NK-92 (cell line): Measurements from ENCODE around the gene DNM1L.

Source experiments
- DNase-seq: peaks from one replicate; lab custom pipeline; 2025; ENCODE audit not compliant: unreplicated experiment; lab: John Stamatoyannopoulos, UW

The DNM1L gene

DNA sequence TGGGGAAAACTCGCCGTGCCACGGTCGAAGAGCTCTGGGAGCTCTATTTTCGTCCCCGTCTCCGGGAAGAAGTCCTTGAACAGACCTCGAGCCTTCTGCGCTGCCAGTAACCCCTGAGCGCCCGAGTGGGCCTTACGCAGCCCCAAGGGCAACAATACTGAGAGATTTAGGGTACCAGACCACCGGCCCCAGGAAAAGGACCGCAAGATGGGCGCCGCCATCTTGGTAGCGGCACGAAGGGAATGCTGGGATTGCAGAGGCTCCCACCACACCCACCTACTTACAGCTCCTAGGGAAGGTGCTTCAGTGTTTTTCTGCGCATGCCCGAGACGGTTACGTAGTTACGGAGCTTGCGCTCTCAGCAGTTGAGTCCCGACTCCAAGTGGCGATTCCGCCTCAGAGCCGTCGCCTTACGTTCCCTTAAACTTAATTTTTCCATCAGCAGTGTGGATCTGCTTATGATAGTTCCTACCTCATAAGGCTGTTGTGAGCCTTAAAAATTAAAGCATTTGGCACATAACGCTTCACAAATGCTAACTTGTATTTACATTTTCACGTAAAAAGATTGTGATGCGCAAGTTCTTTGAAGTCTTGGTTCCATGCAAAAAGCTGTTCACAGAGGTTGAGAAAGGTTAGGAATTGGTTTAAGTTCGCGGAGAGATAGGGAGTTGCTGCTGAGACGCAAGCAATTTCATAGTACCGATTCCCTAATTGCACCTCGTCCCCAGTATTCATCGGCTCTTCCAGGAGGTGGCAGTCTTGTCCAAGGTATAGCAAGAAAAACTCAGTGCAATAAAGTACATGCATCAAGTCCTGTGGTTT, 76.8 kb downstream of the DNM1L start, which contains the start of gene YARS2:
Gene YARS2 (minus strand): TSS at position 244 of the 822 bp plus-strand sequence. CDS start 23 bp downstream, at position 221.
- DNase-seq: peak; percentile 17

GRCh38 chr12:32756476-32757066, 77.5 kb downstream of the DNM1L start:
- DNase-seq: no peak

DNA sequence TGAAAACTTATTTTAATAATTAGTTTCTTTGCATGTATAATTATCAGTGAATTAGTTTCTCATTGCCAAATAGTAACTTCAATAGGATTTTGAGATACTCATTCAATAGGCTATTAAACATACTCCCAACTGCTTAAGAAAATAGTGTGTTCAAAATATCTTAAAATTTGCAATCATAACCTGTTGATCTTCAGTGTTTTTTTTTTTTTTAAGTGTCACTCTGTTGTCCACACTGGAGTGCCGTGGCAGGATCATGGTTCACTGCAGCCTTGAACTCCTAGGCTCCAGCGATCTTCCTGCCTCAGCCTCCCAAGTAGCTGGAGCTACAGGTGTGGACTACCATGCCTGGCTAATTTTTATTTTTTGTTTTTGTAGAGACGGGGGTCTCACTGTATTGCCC, 78.1 kb downstream of the DNM1L start:
- DNase-seq: no peak

DNA sequence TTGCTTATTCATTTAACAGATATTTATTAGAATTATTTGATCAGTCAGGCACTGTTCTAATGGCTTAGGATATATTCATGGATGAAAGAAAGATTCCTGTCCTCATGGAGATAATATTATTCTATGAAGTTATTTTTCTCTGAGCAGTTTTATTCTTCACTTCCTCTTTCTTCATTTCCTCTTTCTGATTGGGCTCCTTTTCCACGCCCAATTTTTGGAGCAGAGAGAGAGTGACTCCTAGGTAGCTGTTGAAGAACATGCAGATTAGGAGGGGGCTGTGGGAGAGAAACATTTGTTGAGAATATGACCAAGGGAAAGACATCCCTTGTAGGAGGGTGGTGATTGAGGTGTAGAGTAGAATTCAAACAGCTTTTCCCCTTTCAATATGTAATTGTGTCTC, 82.6 kb downstream of the DNM1L start:
- DNase-seq: no peak

- no peak for DNase-seq
These were observed 86.8 kb downstream of the DNM1L start for GRCh38 chr12:32765906-32766305.

DNA sequence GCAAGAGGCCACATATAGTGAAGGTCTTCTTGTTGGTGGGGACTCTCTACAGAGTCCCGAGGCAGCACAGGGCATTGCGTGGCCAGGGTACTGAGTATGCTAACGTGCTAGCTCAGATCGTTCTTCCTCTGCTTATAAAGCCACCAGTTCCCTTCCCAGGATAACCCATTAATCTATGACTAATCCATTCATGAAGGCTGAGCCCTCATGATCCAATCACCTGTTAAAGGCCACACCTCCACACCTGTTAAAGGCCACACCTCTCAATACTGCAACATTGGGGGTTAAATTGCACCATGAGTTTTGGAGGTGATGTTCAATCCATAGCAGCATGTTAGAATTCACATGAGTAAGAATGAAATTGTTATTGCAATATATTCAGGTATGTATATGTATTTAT, 89.4 kb downstream of the DNM1L start:
- no peak for DNase-seq

DNA sequence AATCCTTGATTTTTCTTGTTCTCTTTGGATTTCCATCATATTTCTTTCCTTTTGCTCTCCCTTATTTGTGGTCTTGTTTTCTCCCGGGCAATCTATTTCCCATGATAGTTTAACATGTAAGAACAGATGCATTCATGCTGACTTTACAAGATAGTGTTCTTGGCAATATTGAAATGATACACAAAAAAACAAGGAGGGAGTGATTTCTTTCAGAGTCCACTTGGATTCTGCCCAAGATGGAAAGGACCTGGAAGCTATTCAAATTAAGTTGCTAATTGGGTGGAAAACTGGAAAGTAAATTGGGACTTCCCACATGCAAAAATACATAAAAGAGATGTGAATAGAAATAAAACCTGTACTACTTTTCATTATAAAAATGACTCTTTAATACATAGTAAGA, 91.0 kb downstream of the DNM1L start:
- DNase-seq: no peak

GRCh38 chr12:32773691-32774090, 94.6 kb downstream of the DNM1L start:
- DNase-seq: no peak

GRCh38 chr12:32776258-32776657, 97.2 kb downstream of the DNM1L start:
- no peak for DNase-seq

DNA sequence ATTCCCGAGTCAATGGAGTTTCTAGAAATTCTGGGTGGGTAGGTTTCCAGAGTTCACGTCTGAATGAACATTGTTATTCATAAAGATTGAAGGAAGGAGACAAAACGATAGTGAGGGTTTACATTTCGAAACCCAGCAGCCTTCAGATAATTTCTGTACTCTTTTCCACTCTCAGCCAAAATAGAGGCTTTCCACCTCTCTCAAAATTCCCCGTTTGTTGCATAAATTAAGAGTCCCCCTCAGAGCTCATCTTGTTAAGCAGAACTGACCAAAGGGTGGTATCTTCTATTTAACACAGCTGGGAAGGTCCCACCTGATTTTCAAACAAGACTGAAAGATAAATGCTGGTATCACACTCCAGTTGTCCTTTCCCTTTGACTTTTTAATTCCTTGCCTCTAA, 98.1 kb downstream of the DNM1L start:
- DNase-seq: no peak

GRCh38 chr12:32777691-32778175, 98.6 kb downstream of the DNM1L start:
- no peak for DNase-seq

DNA sequence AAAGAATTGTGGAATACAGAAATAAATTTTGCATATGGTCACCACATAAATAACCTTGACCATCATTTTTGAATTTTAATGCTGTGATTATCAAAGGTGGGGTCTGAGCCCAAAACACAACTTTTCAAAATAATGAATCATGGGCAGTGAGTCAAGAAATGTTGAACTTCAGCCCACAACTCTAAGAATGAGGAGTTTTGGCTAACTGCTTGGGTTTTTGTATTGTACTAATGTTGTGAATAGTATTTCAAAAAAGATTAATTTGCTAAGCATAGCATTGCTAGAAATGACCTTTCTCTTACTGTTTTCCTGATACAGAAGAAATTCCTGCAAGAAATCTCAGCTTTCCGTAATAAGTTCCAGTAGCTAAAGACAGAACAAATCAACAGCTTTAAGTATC, 101.0 kb downstream of the DNM1L start:
- no peak for DNase-seq

GRCh38 chr12:32783029-32783428, 103.9 kb downstream of the DNM1L start:
- DNase-seq: no peak

- DNase-seq: no peak
These were observed 106.5 kb downstream of the DNM1L start for GRCh38 chr12:32785557-32785956.

- no peak for DNase-seq
These were observed 109.3 kb downstream of the DNM1L start for GRCh38 chr12:32788405-32788804.

GRCh38 chr12:32789446-32789845, 110.3 kb downstream of the DNM1L start:
- DNase-seq: no peak

DNA sequence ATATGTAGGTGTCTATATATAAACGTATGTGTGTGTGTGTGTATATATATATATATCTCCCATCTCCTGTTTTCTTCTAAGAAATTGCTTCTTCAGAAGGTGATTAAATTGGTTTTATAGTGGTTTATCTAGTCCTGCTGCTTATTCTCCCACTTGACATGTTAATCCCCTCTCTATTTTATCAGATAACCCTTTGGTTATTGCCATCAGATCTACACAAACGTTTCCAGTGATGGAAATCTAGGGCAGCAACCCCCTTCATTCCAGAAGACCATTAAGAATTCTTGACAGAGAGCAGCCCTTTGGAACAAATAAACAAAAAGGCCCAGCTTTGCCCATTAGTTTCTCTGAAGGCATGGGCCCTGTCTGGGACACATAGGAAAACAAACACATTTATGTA, 110.8 kb downstream of the DNM1L start:
- no peak for DNase-seq

- DNase-seq: no peak
These were observed 115.2 kb downstream of the DNM1L start for GRCh38 chr12:32794281-32794680.
